NOMO-1 treated with dmso at 0.1 percent for 144 hours (cell line): ENCODE data around the gene INS.

Experiments used
- DNase-seq: peaks from one replicate; lab custom pipeline; 2025; ENCODE audit not compliant: unreplicated experiment; lab: John Stamatoyannopoulos, UW

Gene INS

GRCh38 chr11:2122222-2122906 is 38.6 kb downstream of the INS start:
- no peak for DNase-seq

DNA sequence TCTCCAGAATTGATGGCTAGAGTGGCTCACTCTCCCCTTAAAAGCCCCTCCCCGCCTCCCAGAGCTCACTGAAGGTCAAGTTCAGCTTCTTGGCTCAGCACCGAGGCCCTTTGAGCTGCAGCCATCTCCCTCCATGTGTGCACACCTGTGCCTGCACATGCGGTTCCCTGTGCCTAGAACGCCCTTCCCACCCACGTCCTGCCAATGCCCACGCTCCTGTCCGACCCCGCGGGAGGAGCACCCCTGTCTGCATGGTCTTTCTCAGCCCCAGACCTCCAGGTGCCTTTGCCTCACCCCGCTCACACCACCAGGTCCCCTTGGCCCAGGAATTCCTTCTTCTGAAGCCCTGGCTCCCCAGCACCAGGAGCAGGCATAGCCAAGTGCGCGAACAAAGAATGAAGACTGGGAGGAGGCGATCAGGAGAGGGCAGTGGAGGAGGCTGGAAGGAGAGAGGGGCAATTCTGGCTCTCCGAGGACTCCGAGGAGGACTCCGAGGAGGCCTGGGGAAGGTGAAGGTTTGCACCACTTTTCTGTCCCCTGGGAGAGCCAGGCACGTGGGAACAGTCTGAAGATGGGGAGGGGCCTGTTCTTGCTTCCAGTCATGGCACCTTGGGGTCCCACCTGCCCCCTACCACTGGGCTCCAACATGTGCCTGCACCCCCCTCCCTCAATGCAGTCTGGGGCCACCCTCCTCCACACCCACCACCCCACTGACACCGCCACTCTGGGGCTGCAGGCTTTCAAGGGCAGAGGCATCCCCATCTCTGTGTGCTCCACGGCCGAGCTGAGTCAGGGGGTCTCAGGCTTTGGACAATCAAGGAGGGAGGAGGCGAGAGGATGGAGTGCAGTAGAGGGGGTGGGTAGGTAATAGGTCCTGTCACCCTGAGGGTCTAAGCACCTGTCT is 39.5 kb downstream of the INS start:
- no peak for DNase-seq

- no peak for DNase-seq
These were observed 40.5 kb downstream of the INS start for GRCh38 chr11:2120359-2121100.

- no peak for DNase-seq
These were observed 42.3 kb downstream of the INS start for GRCh38 chr11:2118677-2119076.

DNA sequence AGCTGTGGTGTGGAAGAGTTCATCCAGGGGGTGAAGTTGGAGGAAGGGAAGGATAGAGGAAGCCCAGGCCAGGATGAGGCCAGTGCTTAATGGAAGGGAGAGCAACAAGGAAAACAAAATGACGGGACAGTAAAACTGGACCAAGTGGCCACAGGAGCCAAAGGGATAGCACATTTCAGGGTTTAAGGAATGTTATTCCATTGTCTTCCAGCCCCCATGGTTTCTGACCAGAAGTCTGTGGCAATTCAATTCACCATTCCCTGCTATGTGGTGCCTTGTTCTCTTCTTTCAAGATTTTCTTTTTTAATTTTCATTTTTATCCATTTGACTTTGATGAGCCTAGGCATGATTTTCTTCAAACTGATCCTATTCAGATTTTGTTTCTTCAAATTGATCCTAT is 44.3 kb downstream of the INS start:
- DNase-seq, result no peak

GRCh38 chr11:2115308-2115707 is 45.7 kb downstream of the INS start:
- no peak for DNase-seq

DNA sequence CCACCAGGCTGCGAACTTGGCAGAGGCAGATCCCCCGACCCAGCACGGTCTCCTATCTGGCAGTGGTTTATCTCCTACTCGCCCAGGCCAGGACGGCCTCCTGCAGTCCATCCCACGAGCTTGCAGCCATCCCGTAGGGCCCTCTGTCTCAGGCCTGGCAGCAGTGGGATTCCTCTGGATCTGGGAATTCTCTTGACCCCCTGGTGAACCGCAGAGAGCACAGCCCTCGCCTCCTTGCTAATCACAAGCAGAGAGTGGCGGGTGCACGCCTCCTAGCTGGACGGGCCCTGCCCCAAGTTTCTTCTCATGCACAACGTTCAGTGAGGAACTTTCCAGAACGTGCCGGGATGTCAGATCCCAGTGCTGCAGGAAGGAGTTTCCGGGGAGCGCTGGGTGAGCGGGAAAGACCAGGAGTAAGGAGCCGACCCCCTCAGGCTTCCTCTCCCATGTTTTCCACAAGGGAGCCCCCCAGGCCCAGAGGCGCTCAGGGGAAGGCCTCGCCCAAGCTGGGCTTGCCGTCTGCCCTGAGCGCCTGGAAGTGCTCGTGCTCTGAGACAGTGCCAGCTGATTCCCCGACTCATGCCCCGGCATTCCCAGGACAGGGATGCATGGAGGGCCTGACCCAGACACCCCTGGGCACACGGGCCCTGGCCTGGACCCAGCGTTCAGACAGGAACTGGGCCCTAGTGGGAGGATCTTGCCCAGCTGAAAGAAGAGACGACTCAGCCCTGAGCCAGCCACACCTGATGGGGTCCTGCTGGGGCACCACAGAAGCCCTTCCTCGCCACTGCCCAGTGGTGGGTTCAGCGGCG is 46.4 kb downstream of the INS start:
- DNase-seq, result no peak

- DNase-seq, result no peak
These were observed 47.2 kb downstream of the INS start for GRCh38 chr11:2113776-2114175.

- no peak for DNase-seq
These were observed 50.5 kb downstream of the INS start for GRCh38 chr11:2110521-2110920.
